WTC11 (cell line): ENCODE results near the gene GPBP1L1. TPM values are rescaled to one million over a fixed set of nuclear protein-coding genes. Genes with fewer than 3 reads are reported as not detected.

Source experiments
- ATAC-seq: fragments of 200-7000 bp; cut with Tn5 transposase; 2 replicates; pipeline ENCODE4 v1.10.0; 2021; ENCODE audit warnings: mild to moderate bottlenecking, moderate library complexity
- CTCF ChIA-PET: fragments of 300-600 bp; sonication (Branson Sonifier 250); formaldehyde crosslinking; loops from one replicate; lab custom pipeline; 2021; ENCODE audit warnings: antibody characterized with exemption; lab: Charles Lee
- POLR2A ChIA-PET: fragments of 350-600 bp; sonication (Branson Sonifier 250); formaldehyde crosslinking; loops from one replicate; lab custom pipeline; 2021; ENCODE audit warnings: antibody characterized with exemption; lab: Charles Lee
- DNase-seq: peaks from one replicate; pipeline ENCODE4 v3.0.0; 2021; ENCODE audit warnings: low spot score
- H3K27ac Mint-ChIP-seq: 2 replicates; pipeline ENCODE4 v1.8.0; 2021; ENCODE audit warnings: mixed read lengths
- H3K27me3 Mint-ChIP-seq: 2 replicates; pipeline ENCODE4 v1.8.0; 2021; ENCODE audit warnings: low read depth, mild to moderate bottlenecking, moderate library complexity, mixed read lengths
- H3K36me3 Mint-ChIP-seq: 2 replicates; pipeline ENCODE4 v1.8.0; 2021; ENCODE audit warnings: mixed read lengths
- H3K4me1 Mint-ChIP-seq: 2 replicates; pipeline ENCODE4 v1.8.0; 2022; ENCODE audit warnings: mixed read lengths
- H3K4me3 Mint-ChIP-seq: 2 replicates; pipeline ENCODE4 v1.8.0; 2021; ENCODE audit warnings: mild to moderate bottlenecking, moderate library complexity, mixed read lengths
- H3K9me3 Mint-ChIP-seq: 2 replicates; pipeline ENCODE4 v1.8.0; 2021; ENCODE audit warnings: mixed read lengths
- AFF4 ChIP-seq: sonication (generic); formaldehyde crosslinking; IDR thresholded peaks from 2 replicates; pipeline ENCODE4 v1.8.1; 2023; ENCODE audit warnings: mild to moderate bottlenecking, missing genetic modification reagents, borderline replicate concordance
- ATF3 ChIP-seq: sonication (generic); formaldehyde crosslinking; conservative IDR thresholded peaks from 2 replicates; pipeline ENCODE4 v1.8.1; 2022; ENCODE audit warnings: mild to moderate bottlenecking, missing genetic modification reagents
- GTF2I ChIP-seq: fragments of 250-450 bp; sonication (Bioruptor Pico); conservative IDR thresholded peaks from 2 replicates; pipeline ENCODE4 v1.4.0; 2021; ENCODE audit warnings: mild to moderate bottlenecking
- IRF2 ChIP-seq: sonication (generic); formaldehyde crosslinking; IDR thresholded peaks from 2 replicates; pipeline ENCODE4 v1.8.0; 2022; ENCODE audit warnings: low read depth, missing genetic modification reagents, borderline replicate concordance
- MLX ChIP-seq: sonication (generic); formaldehyde crosslinking; IDR thresholded peaks from 2 replicates; pipeline ENCODE4 v1.8.1; 2023; ENCODE audit warnings: mild to moderate bottlenecking, missing genetic modification reagents, moderate library complexity
- NFATC4 ChIP-seq: fragments of 250-450 bp; sonication (Bioruptor Pico); IDR thresholded peaks from 2 replicates; pipeline ENCODE4 v1.9.0; 2021; ENCODE audit warnings: mild to moderate bottlenecking
- NFYB ChIP-seq: sonication (generic); formaldehyde crosslinking; conservative IDR thresholded peaks from 2 replicates; pipeline ENCODE4 v1.8.0; 2022; ENCODE audit warnings: low read depth, missing genetic modification reagents
- NR1H2 ChIP-seq: sonication (generic); formaldehyde crosslinking; IDR thresholded peaks from 2 replicates; pipeline ENCODE4 v1.9.0; 2021; ENCODE audit warnings: mild to moderate bottlenecking, moderate library complexity, missing genetic modification reagents
- PRRX2 ChIP-seq: fragments of 250-450 bp; sonication (Bioruptor Pico); IDR thresholded peaks from 2 replicates; pipeline ENCODE4 v1.8.0; 2021; ENCODE audit warnings: mild to moderate bottlenecking
- TCF7 ChIP-seq: sonication (generic); formaldehyde crosslinking; IDR thresholded peaks from 2 replicates; pipeline ENCODE4 v1.8.0; 2022; ENCODE audit warnings: mild to moderate bottlenecking, low read depth, missing genetic modification reagents, moderate library complexity
- TP53 ChIP-seq: sonication (generic); formaldehyde crosslinking; IDR thresholded peaks from 2 replicates; pipeline ENCODE4 v1.8.1; 2023; ENCODE audit warnings: mild to moderate bottlenecking, missing genetic modification reagents
- USF2 ChIP-seq: sonication (generic); formaldehyde crosslinking; IDR thresholded peaks from 2 replicates; pipeline ENCODE4 v1.8.1; 2023; ENCODE audit warnings: mild to moderate bottlenecking, missing genetic modification reagents, moderate library complexity
- ZBTB21 ChIP-seq: sonication (generic); formaldehyde crosslinking; IDR thresholded peaks from 2 replicates; pipeline ENCODE4 v1.8.1; 2023; ENCODE audit warnings: mild to moderate bottlenecking, missing genetic modification reagents, borderline replicate concordance
- ZBTB43 ChIP-seq: sonication (generic); formaldehyde crosslinking; IDR thresholded peaks from 2 replicates; pipeline ENCODE4 v1.8.1; 2023; ENCODE audit warnings: mild to moderate bottlenecking, missing genetic modification reagents
- ZNF232 ChIP-seq: sonication (generic); formaldehyde crosslinking; IDR thresholded peaks from 2 replicates; pipeline ENCODE4 v1.8.0; 2022; ENCODE audit warnings: mild to moderate bottlenecking, missing genetic modification reagents
- ZNF281 ChIP-seq: sonication (generic); formaldehyde crosslinking; IDR thresholded peaks from 2 replicates; pipeline ENCODE4 v1.8.0; 2023; ENCODE audit warnings: mild to moderate bottlenecking, missing genetic modification reagents
- total RNA-seq: library from RNA; stranded (reverse); gene quantifications from 3 replicates; pipeline ENCODE4 v1.2.3, GENCODE V29; 2021
- TF ChIP-seq, protein P1 (sequence below): fragments of 250-450 bp; sonication (Bioruptor Pico); IDR thresholded peaks from 2 replicates; pipeline ENCODE4 v1.9.0; 2021; ENCODE audit warnings: mild to moderate bottlenecking
- TF ChIP-seq, protein P2 (sequence below): sonication (generic); formaldehyde crosslinking; IDR thresholded peaks from 2 replicates; pipeline ENCODE4 v1.8.1; 2023; ENCODE audit warnings: mild to moderate bottlenecking, moderate library complexity, missing genetic modification reagents
- TF ChIP-seq, protein P3 (sequence below): sonication (generic); formaldehyde crosslinking; IDR thresholded peaks from 2 replicates; pipeline ENCODE4 v1.8.1; 2022; ENCODE audit warnings: low read depth, mild to moderate bottlenecking, moderate library complexity, missing genetic modification reagents, borderline replicate concordance

The GPBP1L1 gene
- total RNA-seq, 1 experiment from 2014 or later = 126 TPM

- CTCF ChIA-PET = no interaction called here
- H3K27ac Mint-ChIP-seq = no peak overlapping the region
- POLR2A ChIA-PET = interaction anchor here (0.6 kb wide), 1 partner anchor 153 kb away, joined by 8 read pairs; no protein-coding TSS in a partner anchor
- ATAC-seq (no peak), DNase-seq (no peak)
- H3K4me1 Mint-ChIP-seq = no peaks in the 10 kb centered on the region
- TF ChIP-seq TP53 (CRISPR knock-in tag) (no peak), NR1H2 (no peak), IRF2 (CRISPR knock-in tag) (no peak), ZBTB43 (CRISPR knock-in tag) (no peak), ZNF232 (no peak), PRRX2 (CRISPR knock-in tag) (no peak), ZNF281 (no peak), NFYB (CRISPR knock-in tag) (no peak), NFATC4 (CRISPR knock-in tag) (no peak), ATF3 (CRISPR knock-in tag) (no peak), USF2 (CRISPR knock-in tag) (no peak), GTF2I (CRISPR knock-in tag) (no peak), AFF4 (CRISPR knock-in tag) (no peak), MLX (CRISPR knock-in tag) (no peak), ZBTB21 (CRISPR knock-in tag) (no peak), TCF7 (CRISPR knock-in tag) (no peak)
- TF ChIP-seq, protein P1, sequence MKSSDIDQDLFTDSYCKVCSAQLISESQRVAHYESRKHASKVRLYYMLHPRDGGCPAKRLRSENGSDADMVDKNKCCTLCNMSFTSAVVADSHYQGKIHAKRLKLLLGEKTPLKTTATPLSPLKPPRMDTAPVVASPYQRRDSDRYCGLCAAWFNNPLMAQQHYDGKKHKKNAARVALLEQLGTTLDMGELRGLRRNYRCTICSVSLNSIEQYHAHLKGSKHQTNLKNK = no peak
- TF ChIP-seq, protein P2, sequence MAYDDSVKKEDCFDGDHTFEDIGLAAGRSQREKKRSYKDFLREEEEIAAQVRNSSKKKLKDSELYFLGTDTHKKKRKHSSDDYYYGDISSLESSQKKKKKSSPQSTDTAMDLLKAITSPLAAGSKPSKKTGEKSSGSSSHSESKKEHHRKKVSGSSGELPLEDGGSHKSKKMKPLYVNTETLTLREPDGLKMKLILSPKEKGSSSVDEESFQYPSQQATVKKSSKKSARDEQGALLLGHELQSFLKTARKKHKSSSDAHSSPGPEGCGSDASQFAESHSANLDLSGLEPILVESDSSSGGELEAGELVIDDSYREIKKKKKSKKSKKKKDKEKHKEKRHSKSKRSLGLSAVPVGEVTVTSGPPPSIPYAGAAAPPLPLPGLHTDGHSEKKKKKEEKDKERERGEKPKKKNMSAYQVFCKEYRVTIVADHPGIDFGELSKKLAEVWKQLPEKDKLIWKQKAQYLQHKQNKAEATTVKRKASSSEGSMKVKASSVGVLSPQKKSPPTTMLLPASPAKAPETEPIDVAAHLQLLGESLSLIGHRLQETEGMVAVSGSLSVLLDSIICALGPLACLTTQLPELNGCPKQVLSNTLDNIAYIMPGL = no peak
- TF ChIP-seq, protein P3, sequence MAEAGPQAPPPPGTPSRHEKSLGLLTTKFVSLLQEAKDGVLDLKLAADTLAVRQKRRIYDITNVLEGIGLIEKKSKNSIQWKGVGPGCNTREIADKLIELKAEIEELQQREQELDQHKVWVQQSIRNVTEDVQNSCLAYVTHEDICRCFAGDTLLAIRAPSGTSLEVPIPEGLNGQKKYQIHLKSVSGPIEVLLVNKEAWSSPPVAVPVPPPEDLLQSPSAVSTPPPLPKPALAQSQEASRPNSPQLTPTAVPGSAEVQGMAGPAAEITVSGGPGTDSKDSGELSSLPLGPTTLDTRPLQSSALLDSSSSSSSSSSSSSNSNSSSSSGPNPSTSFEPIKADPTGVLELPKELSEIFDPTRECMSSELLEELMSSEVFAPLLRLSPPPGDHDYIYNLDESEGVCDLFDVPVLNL (CRISPR knock-in tag) = no peak
- H3K27me3 Mint-ChIP-seq = no peaks in the 10 kb centered on the region
- H3K4me3 Mint-ChIP-seq = no peak overlapping the region
- peaks cover 40% of the 10 kb centered on the region for H3K36me3 Mint-ChIP-seq
- no peaks in the 10 kb centered on the region for H3K9me3 Mint-ChIP-seq
Measured at GRCh38 chr1:45635211-45635610, 51.1 kb downstream of the GPBP1L1 start.
